Measurements from ENCODE around the gene GAB3.
"Not testable (repeated sequence)": the region's sequence is repeated elsewhere in the genome, so short reads cannot be mapped to it uniquely, and the experiment has no call there.

GAB3 gene

GRCh38 chrX:154724993-154725756, 25.7 kb downstream of the GAB3 start:
- no peak for DNase-seq (ENCODE audit: low read depth in 4 of 4, low spot score in 1 of 4)

DNA sequence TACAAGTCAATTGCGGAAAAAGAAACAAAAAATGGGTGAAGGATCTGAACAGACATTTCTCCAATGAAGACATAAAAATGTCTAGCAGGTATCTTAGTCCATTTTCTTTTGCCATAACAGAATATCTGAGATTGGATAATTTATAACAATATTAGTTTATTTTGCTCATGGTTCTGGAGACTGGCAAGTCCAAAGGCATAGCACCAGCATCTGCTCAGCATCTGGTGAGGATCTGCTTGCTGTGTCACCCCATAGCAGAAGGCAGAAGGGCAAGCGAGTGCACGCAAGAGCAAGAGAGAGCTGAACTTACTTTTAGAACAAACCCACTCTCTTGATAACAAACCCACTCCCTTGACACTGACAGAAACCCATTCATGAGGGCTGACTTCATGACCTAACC, 29.7 kb downstream of the GAB3 start:
- DNase-seq (ENCODE audit: low read depth in 4 of 4, low spot score in 1 of 4): no peak

DNA sequence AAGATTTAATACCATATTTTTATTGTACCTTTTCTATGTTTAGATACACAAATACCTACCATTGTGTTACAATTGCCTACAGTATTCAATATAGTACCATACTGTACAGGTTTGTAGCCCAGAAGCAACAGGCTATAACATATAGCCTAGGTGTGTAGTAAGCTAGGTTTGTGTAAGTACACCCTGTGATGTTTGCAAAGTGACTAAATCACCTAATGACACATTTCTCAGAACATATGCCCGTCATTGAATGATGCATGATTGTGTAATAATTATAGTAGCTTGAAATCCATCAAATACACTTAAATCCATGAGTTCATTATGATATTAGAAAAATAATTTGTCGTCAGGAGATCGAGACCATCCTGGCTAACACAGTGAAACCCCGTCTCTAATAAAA, 30.8 kb downstream of the GAB3 start:
- no peak for DNase-seq (ENCODE audit: low read depth in 4 of 4, low spot score in 1 of 4)

GRCh38 chrX:154719132-154719675, 31.7 kb downstream of the GAB3 start:
- DNase-seq (ENCODE audit: low read depth in 4 of 4, low spot score in 1 of 4): peak in 1 of 4 experiments; percentile 17

DNA sequence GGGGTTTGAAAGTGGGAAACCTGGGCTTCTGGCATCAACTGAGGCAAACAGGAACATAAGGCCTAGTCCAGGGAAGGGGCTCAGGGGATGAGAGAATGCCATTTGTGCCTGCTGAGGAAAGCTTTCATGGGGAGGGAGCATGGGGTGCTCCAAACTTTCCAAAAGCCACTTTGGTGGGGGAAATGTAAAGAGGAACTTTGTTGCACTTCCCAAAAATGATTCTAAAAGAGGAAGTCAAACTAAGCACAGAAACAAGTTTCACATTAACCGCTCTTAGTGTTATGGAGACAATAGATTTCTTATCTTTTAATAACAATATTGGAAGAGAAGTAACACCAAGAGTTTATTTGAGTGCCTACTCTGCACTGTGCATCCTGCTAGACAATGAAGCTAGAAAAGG, 32.3 kb downstream of the GAB3 start:
- DNase-seq (ENCODE audit: low read depth in 4 of 4, low spot score in 1 of 4): no peak

DNA sequence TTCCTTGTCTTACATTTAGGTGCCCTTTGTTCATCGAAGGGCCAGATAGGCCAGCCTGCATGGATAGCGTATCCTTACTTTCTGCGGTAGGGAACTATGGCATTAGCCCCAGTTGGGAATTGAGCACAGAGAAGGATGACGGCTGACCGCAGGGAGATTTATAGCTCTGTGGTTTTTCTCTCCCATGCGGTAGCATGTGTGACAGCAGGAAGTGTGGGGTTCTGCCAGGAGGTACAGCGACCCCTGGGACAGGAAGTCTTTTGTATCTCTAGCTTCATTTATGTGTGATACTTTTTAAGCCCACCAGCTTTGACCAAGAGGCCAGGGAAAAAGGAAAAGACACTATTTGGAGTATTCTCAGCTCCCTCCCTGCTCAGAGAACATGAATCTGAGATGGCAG, 33.1 kb downstream of the GAB3 start:
- no peak for DNase-seq (ENCODE audit: low read depth in 4 of 4, low spot score in 1 of 4)

- DNase-seq (ENCODE audit: low read depth in 4 of 4, low spot score in 1 of 4): no peak
Observed at GRCh38 chrX:154715825-154716224, 35.1 kb downstream of the GAB3 start.

- peak in 2 of 4 experiments; percentile 20 to 31 for DNase-seq (ENCODE audit: low read depth in 4 of 4, low spot score in 1 of 4)
Observed at GRCh38 chrX:154714925-154715324, 36.0 kb downstream of the GAB3 start.

GRCh38 chrX:154712781-154713740, 37.8 kb downstream of the GAB3 start:
- DNase-seq (ENCODE audit: low read depth in 4 of 4, low spot score in 1 of 4): no peak

- no peak for DNase-seq (ENCODE audit: low read depth in 4 of 4, low spot score in 1 of 4)
Observed at GRCh38 chrX:154711264-154711663, 39.6 kb downstream of the GAB3 start.

DNA sequence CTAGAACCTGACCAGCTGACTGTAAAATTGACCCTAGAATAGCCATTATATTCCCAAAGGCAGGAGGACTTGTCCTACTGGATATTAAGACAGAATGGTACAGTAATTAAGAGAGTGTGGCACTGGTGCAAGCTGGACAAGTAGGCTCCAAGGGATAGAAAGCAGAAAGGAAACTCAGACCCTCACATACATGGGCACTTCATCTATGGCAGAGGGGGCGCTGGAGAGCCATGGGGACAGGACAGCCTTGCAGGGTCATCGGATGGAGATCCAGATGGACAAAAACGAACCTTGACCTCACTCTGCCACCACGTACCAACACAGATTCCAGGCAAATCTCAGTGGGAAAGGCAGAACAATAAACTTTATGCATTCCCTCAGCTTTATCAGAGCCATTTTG, 40.6 kb downstream of the GAB3 start:
- DNase-seq (ENCODE audit: low read depth in 4 of 4, low spot score in 1 of 4): no peak

- DNase-seq (ENCODE audit: low read depth in 4 of 4, low spot score in 1 of 4): no peak
Observed at GRCh38 chrX:154698630-154699248, 52.1 kb downstream of the GAB3 start.

DNA sequence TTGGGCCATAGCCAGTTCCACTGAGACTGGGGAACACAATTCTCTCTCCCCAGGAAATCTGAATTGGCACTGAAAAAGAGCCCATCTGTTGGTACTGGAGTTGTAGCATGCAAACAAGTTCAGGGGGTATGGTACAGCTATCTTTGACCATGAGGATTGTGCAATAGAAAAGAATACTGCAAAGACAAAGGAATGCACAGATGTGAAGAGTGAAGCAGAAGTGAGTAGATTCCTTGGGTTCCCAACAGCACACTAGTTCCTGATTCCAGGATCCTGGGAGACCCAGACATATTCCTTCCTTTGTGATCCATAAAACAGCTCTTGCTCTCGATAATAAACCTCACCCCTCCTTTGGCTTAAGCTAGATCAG, 54.2 kb downstream of the GAB3 start:
- no peak for DNase-seq (ENCODE audit: low read depth in 4 of 4, low spot score in 1 of 4)

DNA sequence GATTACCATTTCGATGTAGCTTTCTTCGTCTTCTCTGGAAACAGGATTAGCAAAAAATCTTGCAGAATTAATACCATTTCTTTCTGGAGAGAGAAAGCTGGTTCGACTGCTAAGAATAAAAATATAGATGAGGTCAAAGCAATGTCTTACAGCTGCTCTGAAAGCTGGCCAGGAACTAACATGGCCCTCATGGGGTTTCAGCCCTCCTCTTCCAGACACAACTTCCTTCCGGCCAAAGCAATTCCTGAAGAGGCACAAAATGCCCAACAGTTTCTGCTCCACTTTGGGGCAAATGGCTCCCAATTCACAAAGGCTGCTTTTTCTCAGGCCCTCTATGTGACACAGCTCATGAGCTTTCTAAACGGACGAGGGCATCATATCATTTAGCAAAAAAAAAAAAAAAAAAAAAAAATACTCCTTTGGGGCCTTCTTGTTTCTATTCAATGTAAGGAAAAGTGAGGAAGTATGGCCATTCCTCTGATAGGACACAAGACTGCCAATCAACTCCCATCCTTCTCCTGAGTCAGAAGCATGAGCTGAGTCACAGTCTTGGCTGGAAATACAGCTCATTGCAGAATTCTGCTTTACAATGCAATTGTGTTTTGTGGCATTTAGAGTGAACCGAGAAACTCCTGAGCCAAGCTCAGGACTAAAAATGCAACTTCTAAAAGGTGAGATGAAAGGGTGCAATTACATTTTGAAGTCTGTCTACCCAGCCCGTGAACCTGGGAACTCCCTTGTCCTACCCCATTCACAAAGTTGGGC, 54.8 kb downstream of the GAB3 start:
- DNase-seq (ENCODE audit: low read depth in 4 of 4, low spot score in 1 of 4): no peak

- DNase-seq (ENCODE audit: low read depth in 4 of 4, low spot score in 1 of 4): no peak
Observed at GRCh38 chrX:154693394-154693793, 57.5 kb downstream of the GAB3 start.

- not testable (repeated sequence) for DNase-seq (ENCODE audit: low read depth in 4 of 4, low spot score in 1 of 4)
Observed at GRCh38 chrX:154690438-154690837, 60.4 kb downstream of the GAB3 start.

DNA sequence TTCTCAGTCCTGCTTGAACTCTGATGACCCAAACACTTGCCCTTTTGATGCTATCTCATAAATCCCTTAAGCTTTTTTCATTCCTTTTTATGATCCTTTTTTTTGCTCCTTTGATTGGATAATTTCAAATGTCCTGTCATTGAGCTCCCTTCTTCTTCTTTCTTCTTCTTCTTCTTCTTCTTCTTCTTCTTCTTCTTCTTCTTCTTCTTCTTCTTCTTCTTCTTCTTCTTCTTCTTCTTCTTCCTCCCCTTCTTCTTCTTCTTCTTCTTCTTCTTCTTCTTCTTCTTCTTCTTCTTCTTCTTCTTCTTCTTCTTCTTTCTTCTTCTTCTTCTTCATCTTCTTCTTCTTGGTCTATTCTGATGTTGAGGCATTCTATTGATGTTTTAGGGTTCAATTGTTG, 78.8 kb downstream of the GAB3 start:
- not testable (repeated sequence) for DNase-seq (ENCODE audit: low read depth in 4 of 4, low spot score in 1 of 4)

DNA sequence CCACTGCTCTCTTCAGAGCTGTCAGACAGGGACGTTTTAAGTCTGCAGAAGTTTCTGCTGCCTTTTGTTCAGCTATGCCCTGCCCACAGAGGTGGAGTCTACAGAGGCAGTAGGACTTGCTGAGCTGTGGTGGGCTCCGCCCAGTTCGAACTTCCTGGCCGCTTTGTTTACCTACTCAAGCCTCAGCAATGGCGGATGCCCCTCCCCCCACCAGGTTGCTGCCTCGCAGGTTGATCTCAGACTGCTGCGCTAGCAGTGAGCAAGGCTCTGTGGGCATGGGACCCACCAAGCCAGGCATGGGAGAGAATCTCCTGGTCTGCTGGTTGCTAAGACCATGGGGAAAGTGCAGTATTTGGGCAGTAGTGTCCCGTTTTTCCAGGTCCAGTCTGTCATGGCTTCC, 80.0 kb downstream of the GAB3 start:
- DNase-seq (ENCODE audit: low read depth in 4 of 4, low spot score in 1 of 4): not testable (repeated sequence)

DNA sequence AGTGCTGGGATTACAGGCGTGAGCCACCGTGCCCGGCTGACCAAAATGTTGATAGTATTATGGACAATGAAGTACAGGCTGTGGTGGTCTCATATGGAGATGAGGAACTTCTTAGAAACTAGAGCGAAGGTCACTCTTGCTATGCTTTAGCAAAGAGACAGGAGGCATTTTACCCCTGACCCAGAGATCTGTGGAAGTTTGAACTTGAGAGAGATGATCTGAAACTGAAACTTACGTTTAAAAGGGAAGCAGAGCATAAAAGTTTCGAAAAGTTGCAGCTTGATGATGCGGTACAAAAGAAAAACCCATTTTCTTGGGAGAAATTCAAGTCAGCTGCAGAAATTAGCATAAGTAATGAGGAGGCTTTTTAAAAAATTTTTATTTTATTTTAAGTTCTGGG, 89.0 kb downstream of the GAB3 start:
- DNase-seq (ENCODE audit: low read depth in 4 of 4, low spot score in 1 of 4): no peak

DNA sequence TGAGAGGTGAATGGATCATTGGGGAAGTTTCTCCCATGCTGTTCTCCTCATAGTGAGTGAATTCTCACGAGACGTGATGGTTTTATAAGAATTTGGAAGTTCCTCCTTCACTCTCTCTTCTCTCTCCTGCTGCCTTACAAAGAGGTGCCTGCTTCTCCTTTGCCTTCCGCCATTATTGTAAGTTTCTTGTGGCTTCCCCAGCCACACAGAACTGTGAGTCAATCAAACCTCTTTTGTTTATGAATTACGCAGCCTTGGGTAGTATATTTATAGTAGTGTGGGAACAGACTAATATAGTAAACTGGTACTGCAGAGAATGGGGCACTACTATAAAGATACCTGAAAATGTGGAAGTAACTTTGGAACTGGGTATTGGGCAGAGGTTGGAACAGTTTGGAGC, 89.7 kb downstream of the GAB3 start:
- DNase-seq (ENCODE audit: low read depth in 4 of 4, low spot score in 1 of 4): no peak

DNA sequence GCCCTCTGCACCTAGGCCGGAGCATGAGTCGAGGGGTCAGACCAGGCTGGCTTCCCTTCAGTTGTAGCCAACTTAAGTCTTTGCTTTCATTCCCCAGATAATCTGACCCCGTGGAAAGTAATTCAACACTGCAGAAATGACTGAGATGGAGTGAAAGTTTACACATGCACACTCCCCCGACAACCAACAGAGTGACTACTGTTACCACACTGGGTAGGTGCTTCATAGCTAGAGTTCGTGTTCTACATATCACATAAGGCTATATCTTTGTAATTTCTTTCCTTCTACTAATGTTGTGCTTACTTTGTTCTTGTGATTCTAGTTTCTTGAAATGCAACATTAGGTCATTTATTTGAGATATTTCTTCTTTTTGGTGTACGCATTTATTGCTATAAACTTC, 90.3 kb downstream of the GAB3 start:
- DNase-seq (ENCODE audit: low read depth in 4 of 4, low spot score in 1 of 4): no peak
